Caco-2 (cell line): ENCODE results near the gene ATF6. TPM values are rescaled to one million over a fixed set of nuclear protein-coding genes. Genes with fewer than 3 reads are reported as not detected.
"Not testable (repeated sequence)": the region's sequence is repeated elsewhere in the genome, so short reads cannot be mapped to it uniquely, and the experiment has no call there.

Experiments
- BruUV-seq: library from RNA; stranded (reverse); fragments of 400-500 nt; replicated peaks from 2 replicates; lab custom pipeline; 2021; lab: Mats Ljungman, UMichigan
- CTCF ChIA-PET: fragments of 300-600 bp; sonication (Branson Sonifier 250); formaldehyde crosslinking; loops from one replicate; lab custom pipeline; 2022; ENCODE audit warnings: antibody characterized with exemption; lab: Charles Lee
- POLR2A ChIA-PET: fragments of 300-600 bp; sonication (Branson Sonifier 250); formaldehyde crosslinking; loops from one replicate; lab custom pipeline; 2022; ENCODE audit warnings: antibody characterized with exemption; lab: Charles Lee
- DNase-seq, 2 experiments: peaks; one replicate each; pipeline versions ENCODE4 v3.0.0 to v3.0.0-alpha.2; 2020 to 2022
- H3K27me3 ChIP-seq: replicated peaks from 2 replicates; pipeline ENCODE4 v1.6.0; 2011; ENCODE audit warnings: low read length; ENCODE audit not compliant: control insufficient read depth, insufficient read depth
- H3K36me3 ChIP-seq: 2 replicates; pipeline ENCODE4 v1.5.1; 2011; ENCODE audit warnings: low read length; ENCODE audit not compliant: control insufficient read depth, insufficient read depth
- H3K4me1 ChIP-seq: fragments of 250-450 bp; sonication (Bioruptor Pico); 2 replicates; pipeline ENCODE4 v1.5.1; 2020; ENCODE audit warnings: mild to moderate bottlenecking
- H3K4me3 ChIP-seq: 2 replicates; pipeline ENCODE4 v1.5.1; 2011; ENCODE audit warnings: low read depth, mild to moderate bottlenecking, control low read depth, low read length
- H3K9me3 ChIP-seq: fragments of 250-450 bp; sonication (Bioruptor Pico); 2 replicates; pipeline ENCODE4 v1.5.1; 2020; ENCODE audit warnings: mild to moderate bottlenecking, moderate library complexity
- H3K27ac Mint-ChIP-seq: one replicate; pipeline ENCODE4 v1.8.0; 2022; ENCODE audit warnings: mixed read lengths; ENCODE audit not compliant: unreplicated experiment
- H3K27me3 Mint-ChIP-seq: one replicate; pipeline ENCODE4 v1.8.0; 2022; ENCODE audit warnings: mixed read lengths; ENCODE audit not compliant: insufficient read depth, unreplicated experiment
- H3K36me3 Mint-ChIP-seq: one replicate; pipeline ENCODE4 v1.8.0; 2022; ENCODE audit warnings: mild to moderate bottlenecking, mixed read lengths; ENCODE audit not compliant: insufficient read depth, unreplicated experiment
- H3K4me1 Mint-ChIP-seq: one replicate; pipeline ENCODE4 v1.8.0; 2022; ENCODE audit warnings: low read depth, mixed read lengths; ENCODE audit not compliant: unreplicated experiment
- H3K4me3 Mint-ChIP-seq: one replicate; pipeline ENCODE4 v1.8.0; 2022; ENCODE audit warnings: mild to moderate bottlenecking, moderate library complexity, mixed read lengths; ENCODE audit not compliant: unreplicated experiment
- H3K9me3 Mint-ChIP-seq: one replicate; pipeline ENCODE4 v1.8.0; 2022; ENCODE audit warnings: mixed read lengths; ENCODE audit not compliant: unreplicated experiment
- intact Hi-C: fragments of 100-400 bp; cut with micrococcal nuclease; formaldehyde crosslinking; loops from one replicate; pipeline ENCODE4 v1.10.0; 2022; ENCODE audit not compliant: unreplicated experiment
- total RNA-seq: library from RNA; stranded (reverse); gene quantifications from 2 replicates; pipeline ENCODE4 v1.2.3, GENCODE V29; 2022
- TF ChIP-seq, protein P1 (sequence below), 2 experiments: fragments of 200-600 bp in 1 of 2; IDR thresholded peaks; 1 replicate in 1 of 2; 2 replicates in 1 of 2; pipeline versions ENCODE4 v1.5.1 to v1.8.0; 2011 to 2022; ENCODE audit warnings: antibody characterized with exemption in 1 of 2, control low read depth in 1 of 2, inconsistent platforms in 1 of 2, low read depth in 1 of 2, low read length in 1 of 2, mild to moderate bottlenecking in 1 of 2, moderate library complexity in 1 of 2; ENCODE audit not compliant: insufficient read depth in 1 of 2, severe bottlenecking in 1 of 2, unreplicated experiment in 1 of 2

Gene ATF6
- total RNA-seq, 1 experiment from 2014 or later, result 16.4 TPM

DNA sequence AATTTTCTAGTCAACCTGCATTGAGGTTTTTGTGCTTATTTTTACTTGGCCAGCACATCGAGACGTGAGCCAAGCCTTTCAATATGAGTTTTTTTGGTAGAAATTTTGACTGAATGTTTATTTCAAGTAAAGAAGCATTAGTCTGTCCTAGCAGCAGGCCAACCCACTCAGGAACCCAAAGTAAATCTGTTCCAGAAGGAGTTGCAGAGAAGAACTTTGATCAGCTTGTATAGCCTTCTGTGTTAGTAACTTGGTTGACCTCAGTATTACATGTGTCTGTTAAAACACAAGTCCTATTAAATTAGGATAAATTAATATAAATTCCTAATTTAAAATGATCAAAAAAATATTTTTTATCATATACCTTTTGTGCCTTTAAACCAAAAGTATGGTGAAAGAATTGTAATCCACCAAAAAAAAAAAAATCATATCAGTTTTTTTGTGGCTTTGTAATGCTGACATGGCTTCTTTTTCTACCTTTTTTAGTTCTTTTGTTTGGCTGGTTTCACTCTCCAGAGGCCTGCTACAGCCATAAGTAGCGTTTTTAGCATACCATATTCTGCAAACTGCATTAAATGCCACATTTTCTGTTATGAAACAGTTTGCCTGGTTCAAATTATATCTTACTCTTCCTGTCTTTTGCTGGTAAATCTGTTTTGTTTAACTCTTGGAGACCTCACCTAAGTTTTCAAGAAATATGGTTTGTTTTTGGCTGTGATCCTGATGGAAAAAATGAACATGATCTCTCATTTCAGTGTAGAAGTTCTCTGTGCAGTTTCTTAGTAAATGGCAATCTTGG, 39.5 kb downstream of the ATF6 start:
- H3K4me3 Mint-ChIP-seq, result no peak overlapping the region
- DNase-seq, result no peak
- no peaks in the 10 kb centered on the region for H3K36me3 ChIP-seq
- H3K36me3 Mint-ChIP-seq, result peaks cover 8% of the 10 kb centered on the region
- H3K9me3 ChIP-seq, result peaks cover 3% of the 10 kb centered on the region; the same call in 1 of the 2 replicates
- H3K27me3 Mint-ChIP-seq, result no peaks in the 10 kb centered on the region
- intact Hi-C loops, result loop anchor here (10.0 kb wide), 1 partner anchor 59 kb away; no protein-coding TSS in a partner anchor
- TF ChIP-seq, protein P1, sequence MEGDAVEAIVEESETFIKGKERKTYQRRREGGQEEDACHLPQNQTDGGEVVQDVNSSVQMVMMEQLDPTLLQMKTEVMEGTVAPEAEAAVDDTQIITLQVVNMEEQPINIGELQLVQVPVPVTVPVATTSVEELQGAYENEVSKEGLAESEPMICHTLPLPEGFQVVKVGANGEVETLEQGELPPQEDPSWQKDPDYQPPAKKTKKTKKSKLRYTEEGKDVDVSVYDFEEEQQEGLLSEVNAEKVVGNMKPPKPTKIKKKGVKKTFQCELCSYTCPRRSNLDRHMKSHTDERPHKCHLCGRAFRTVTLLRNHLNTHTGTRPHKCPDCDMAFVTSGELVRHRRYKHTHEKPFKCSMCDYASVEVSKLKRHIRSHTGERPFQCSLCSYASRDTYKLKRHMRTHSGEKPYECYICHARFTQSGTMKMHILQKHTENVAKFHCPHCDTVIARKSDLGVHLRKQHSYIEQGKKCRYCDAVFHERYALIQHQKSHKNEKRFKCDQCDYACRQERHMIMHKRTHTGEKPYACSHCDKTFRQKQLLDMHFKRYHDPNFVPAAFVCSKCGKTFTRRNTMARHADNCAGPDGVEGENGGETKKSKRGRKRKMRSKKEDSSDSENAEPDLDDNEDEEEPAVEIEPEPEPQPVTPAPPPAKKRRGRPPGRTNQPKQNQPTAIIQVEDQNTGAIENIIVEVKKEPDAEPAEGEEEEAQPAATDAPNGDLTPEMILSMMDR (IDR thresholded peaks at IDR 0.05; ENCODE audit: insufficient read depth in 1 of 2, low read depth in 1 of 2, low read length in 1 of 2, severe bottlenecking in 1 of 2, unreplicated experiment in 1 of 2), result no peak
- H3K4me1 Mint-ChIP-seq, result no peaks in the 10 kb centered on the region
- BruUV-seq, result no TSS peak
- H3K27ac Mint-ChIP-seq, result no peak overlapping the region
- no peaks in the 10 kb centered on the region for H3K4me1 ChIP-seq
- ChIA-PET CTCF (no interaction called here), POLR2A (no interaction called here)
- H3K9me3 Mint-ChIP-seq, result peaks cover 7% of the 10 kb centered on the region
- H3K27me3 ChIP-seq, result no peaks in the 10 kb centered on the region
- H3K4me3 ChIP-seq, result no peak overlapping the region

GRCh38 chr1:161809202-161809601, 43.1 kb downstream of the ATF6 start:
- H3K4me3 ChIP-seq, H3K4me1 ChIP-seq, H3K27me3 ChIP-seq, H3K4me1 Mint-ChIP-seq, DNase-seq, H3K36me3 ChIP-seq, H3K4me3 Mint-ChIP-seq, H3K9me3 ChIP-seq, H3K27me3 Mint-ChIP-seq, CTCF ChIA-PET, POLR2A ChIA-PET, H3K27ac Mint-ChIP-seq, BruUV-seq: not testable (repeated sequence)
- intact Hi-C loops, result loop anchor here (10.0 kb wide), 1 partner anchor 56 kb away; no protein-coding TSS in a partner anchor
- Mint-ChIP-seq H3K9me3 (peaks cover 12% of the 10 kb centered on the region), H3K36me3 (peaks cover 10% of the 10 kb centered on the region)

GRCh38 chr1:161809656-161810055, 43.5 kb downstream of the ATF6 start:
- H3K27ac Mint-ChIP-seq, H3K4me1 ChIP-seq, H3K4me3 ChIP-seq, CTCF ChIA-PET, H3K27me3 ChIP-seq, H3K9me3 ChIP-seq, H3K36me3 ChIP-seq, BruUV-seq, H3K27me3 Mint-ChIP-seq, H3K4me1 Mint-ChIP-seq, POLR2A ChIA-PET, H3K4me3 Mint-ChIP-seq, DNase-seq: not testable (repeated sequence)
- intact Hi-C loops, result loop anchor here (10.0 kb wide), 1 partner anchor 55 kb away; no protein-coding TSS in a partner anchor
- Mint-ChIP-seq H3K36me3 (peaks cover 10% of the 10 kb centered on the region), H3K9me3 (peaks cover 12% of the 10 kb centered on the region)

DNA sequence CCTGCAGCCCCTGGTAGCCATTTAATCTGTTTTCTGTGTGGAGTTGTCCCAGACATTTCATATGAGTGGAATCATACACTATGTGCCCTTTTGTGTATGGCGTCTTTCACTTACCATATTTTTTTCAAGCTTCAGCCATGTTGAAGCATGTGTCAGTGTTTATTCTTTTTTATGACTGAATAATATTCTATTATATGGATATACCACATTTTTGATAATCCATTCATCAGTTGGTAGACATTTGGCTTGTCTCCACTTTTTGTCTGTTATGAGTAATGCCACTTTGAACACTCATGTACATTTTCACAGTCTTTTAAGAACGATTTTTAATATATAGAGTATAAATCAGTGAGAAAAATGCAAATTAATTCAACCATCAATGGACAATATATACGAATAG, 44.7 kb downstream of the ATF6 start:
- ChIA-PET CTCF (no interaction called here), POLR2A (no interaction called here)
- Mint-ChIP-seq H3K9me3 (peaks cover 12% of the 10 kb centered on the region), H3K36me3 (peaks cover 10% of the 10 kb centered on the region), H3K4me1 (no peaks in the 10 kb centered on the region), H3K27me3 (no peaks in the 10 kb centered on the region), H3K27ac (no peak overlapping the region), H3K4me3 (no peak overlapping the region)
- BruUV-seq, result no TSS peak
- TF ChIP-seq, protein P1 (IDR thresholded peaks at IDR 0.05; ENCODE audit: insufficient read depth in 1 of 2, low read depth in 1 of 2, low read length in 1 of 2, severe bottlenecking in 1 of 2, unreplicated experiment in 1 of 2), result no peak
- DNase-seq, result no peak
- H3K4me1 ChIP-seq, result no peaks in the 10 kb centered on the region
- H3K9me3 ChIP-seq, result no peaks in the 10 kb centered on the region; the same call in 1 of the 2 replicates
- no peak overlapping the region for H3K4me3 ChIP-seq
- no peaks in the 10 kb centered on the region for H3K36me3 ChIP-seq
- intact Hi-C loops, result no loop called here
- H3K27me3 ChIP-seq, result no peaks in the 10 kb centered on the region
